Duodenal mucosa (tissue), 2 donors: Measurements from ENCODE around the gene PTPRN2.

Experiments
- H3K27ac ChIP-seq: one replicate; pipeline ENCODE4 v1.7.0; 2013; ENCODE audit warnings: low read depth, low read length
- H3K27me3 ChIP-seq, 2 donors: one replicate each; pipeline ENCODE4 v1.7.0; 2013; ENCODE audit warnings: low read length in 2 of 2, control low read depth in 1 of 2; ENCODE audit not compliant: insufficient read depth in 2 of 2, control insufficient read depth in 1 of 2
- H3K36me3 ChIP-seq, 2 donors: one replicate each; pipeline ENCODE4 v1.7.0; 2013; ENCODE audit warnings: low read length in 2 of 2, control low read depth in 1 of 2; ENCODE audit not compliant: insufficient read depth in 2 of 2, control insufficient read depth in 1 of 2
- H3K4me1 ChIP-seq, 2 donors: one replicate each; pipeline ENCODE4 v1.7.0; 2013; ENCODE audit warnings: low read length in 2 of 2, control low read depth in 1 of 2; ENCODE audit not compliant: insufficient read depth in 2 of 2, control insufficient read depth in 1 of 2
- H3K4me3 ChIP-seq, 2 donors: one replicate each; pipeline ENCODE4 v1.7.0; 2013; ENCODE audit warnings: low read length in 2 of 2, low read depth in 1 of 2
- H3K9ac ChIP-seq, 2 donors: one replicate each; pipeline ENCODE4 v1.7.0; 2013; ENCODE audit warnings: low read length in 2 of 2, low read depth in 1 of 2
- H3K9me3 ChIP-seq, 2 donors: one replicate each; pipeline ENCODE4 v1.7.0; 2013; ENCODE audit warnings: low read length in 2 of 2, control low read depth in 1 of 2; ENCODE audit not compliant: control insufficient read depth in 1 of 2

The PTPRN2 gene

GRCh38 chr7:157927313-157927925 lies 660.2 kb downstream of the PTPRN2 start:
- Histone ChIP-seq H3K27me3 (no peaks in the 10 kb centered on the region), H3K4me1 (no peaks in the 10 kb centered on the region), H3K27ac (no peak overlapping the region), H3K4me3 (no peak overlapping the region), H3K9me3 (peaks cover 2 to 6% of the 10 kb centered on the region in 2 donors), H3K9ac (no peak overlapping the region), H3K36me3 (no peaks in the 10 kb centered on the region)

GRCh38 chr7:157926521-157927150 lies 661.0 kb downstream of the PTPRN2 start:
- H3K9me3 ChIP-seq, result no peaks in the 10 kb centered on the region

DNA sequence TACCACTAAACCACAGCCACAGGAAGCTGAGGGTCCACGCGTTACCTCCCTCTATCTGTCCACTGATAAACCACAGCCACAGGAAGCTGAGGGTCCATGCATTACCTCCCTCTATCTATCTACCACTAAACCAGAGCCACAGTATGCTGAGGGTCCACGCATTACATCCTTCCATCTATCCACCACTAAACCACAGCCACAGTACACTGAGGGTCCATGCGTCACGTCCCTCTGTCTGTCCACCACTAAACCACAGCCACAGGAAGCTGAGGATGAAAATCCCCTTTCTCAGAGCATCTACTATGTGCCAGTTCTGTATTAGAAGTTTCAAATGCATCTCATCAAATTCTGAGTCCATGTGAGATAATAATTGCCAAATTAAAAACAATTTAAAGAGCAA lies 661.5 kb downstream of the PTPRN2 start:
- Histone ChIP-seq H3K27me3 (no peaks in the 10 kb centered on the region), H3K4me1 (no peaks in the 10 kb centered on the region), H3K4me3 (no peak overlapping the region), H3K9me3 (no peaks in the 10 kb centered on the region), H3K27ac (no peak overlapping the region), H3K9ac (no peak overlapping the region), H3K36me3 (no peaks in the 10 kb centered on the region)

More at GRCh38 chr7:157926521-157927150, 661.0 kb downstream of the PTPRN2 start:
- no peak overlapping the region for H3K27ac ChIP-seq
- no peak overlapping the region for H3K9ac ChIP-seq
- H3K27me3 ChIP-seq, result no peaks in the 10 kb centered on the region
- H3K36me3 ChIP-seq, result no peaks in the 10 kb centered on the region
- H3K4me3 ChIP-seq, result no peak overlapping the region
- no peaks in the 10 kb centered on the region for H3K4me1 ChIP-seq

DNA sequence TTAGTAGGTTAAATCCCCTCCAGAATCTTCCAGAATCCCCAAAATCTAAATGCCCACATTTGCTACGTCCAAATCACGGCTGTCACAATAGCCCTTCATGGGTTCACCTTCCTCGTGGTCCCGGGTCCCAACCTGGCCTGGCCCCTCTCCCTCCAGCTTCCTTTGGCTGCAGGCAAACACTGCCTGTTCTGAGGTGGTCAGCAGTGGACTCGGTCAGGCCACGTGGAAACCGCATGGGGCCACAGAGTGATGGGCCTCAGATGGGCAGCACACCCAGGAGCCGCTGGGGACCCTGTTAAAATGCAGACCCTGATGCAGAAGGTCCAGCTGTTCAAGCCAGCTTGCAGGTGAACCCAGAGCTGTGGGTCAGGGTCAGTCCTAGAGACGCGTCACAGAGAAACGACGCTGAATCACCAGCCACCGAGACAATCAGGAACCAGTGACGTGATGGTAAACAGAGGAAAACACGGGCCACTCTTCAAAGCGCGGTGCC lies 662.2 kb downstream of the PTPRN2 start:
- Histone ChIP-seq H3K4me1 (no peaks in the 10 kb centered on the region), H3K27ac (no peak overlapping the region), H3K36me3 (no peaks in the 10 kb centered on the region), H3K9ac (no peak overlapping the region), H3K27me3 (no peaks in the 10 kb centered on the region), H3K4me3 (no peak overlapping the region), H3K9me3 (no peaks in the 10 kb centered on the region)

DNA sequence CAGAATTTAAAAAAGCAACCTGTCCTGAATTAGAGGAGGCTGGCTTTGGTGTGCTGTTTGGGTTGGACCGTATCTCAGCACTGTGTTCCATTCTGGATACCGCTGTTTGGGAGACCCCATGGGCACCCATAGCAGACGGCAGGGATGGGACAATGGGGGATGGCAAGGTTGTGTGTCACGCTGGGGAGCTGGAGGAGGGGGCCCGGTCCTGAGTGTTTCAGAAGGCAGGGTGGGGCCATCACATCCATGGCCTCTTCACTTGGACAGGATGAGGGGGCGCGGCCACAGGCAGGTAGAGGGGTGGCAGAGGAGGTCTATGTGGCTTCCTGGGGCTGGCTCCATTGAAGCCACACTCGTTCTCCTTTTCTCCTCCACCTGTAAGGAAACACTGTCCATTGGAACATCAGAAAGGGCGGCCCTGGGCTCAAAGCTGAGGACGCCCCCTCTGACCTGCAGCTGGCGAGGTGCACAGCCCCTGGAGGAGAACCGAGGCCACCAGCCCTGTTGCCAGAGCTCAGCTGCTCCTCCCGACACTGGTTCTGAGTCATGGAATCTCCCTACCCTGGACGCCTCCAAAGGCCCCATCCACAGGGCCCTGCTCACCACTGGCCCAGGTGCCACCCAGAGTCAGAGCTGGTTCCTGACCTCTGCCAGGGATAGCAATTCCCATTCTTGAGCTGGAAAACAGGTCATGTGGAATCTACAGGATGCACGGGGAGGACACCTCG lies 663.6 kb downstream of the PTPRN2 start:
- H3K4me3 ChIP-seq, result no peak overlapping the region

DNA sequence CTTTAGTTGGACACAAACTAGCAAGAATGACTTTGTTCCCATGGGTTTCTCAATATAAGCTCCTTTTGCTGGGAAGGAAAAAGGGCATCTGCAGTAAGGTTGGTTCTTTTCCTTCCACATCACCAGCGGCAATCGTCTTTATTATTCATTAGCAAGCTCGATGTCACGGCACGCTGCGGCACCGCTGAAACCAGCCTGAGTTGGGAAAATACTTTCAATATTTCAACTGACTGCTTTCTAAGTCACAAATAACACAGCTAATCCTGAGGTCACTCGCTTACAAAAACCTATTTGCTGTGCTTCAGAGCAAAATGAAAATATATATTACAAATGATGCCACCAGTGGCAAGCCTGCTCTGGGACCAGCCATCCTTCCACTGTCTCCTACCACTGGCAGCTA lies 665.0 kb downstream of the PTPRN2 start:
- Histone ChIP-seq H3K4me1 (no peaks in the 10 kb centered on the region), H3K4me3 (no peak overlapping the region), H3K9me3 (no peaks in the 10 kb centered on the region), H3K36me3 (no peaks in the 10 kb centered on the region), H3K9ac (no peak overlapping the region), H3K27ac (no peak overlapping the region), H3K27me3 (no peaks in the 10 kb centered on the region)

More for the DNA sequence above, 663.6 kb downstream of the PTPRN2 start:
- Histone ChIP-seq H3K36me3 (no peaks in the 10 kb centered on the region), H3K4me1 (no peaks in the 10 kb centered on the region), H3K9ac (no peak overlapping the region), H3K27ac (no peak overlapping the region), H3K27me3 (no peaks in the 10 kb centered on the region), H3K9me3 (no peaks in the 10 kb centered on the region)

DNA sequence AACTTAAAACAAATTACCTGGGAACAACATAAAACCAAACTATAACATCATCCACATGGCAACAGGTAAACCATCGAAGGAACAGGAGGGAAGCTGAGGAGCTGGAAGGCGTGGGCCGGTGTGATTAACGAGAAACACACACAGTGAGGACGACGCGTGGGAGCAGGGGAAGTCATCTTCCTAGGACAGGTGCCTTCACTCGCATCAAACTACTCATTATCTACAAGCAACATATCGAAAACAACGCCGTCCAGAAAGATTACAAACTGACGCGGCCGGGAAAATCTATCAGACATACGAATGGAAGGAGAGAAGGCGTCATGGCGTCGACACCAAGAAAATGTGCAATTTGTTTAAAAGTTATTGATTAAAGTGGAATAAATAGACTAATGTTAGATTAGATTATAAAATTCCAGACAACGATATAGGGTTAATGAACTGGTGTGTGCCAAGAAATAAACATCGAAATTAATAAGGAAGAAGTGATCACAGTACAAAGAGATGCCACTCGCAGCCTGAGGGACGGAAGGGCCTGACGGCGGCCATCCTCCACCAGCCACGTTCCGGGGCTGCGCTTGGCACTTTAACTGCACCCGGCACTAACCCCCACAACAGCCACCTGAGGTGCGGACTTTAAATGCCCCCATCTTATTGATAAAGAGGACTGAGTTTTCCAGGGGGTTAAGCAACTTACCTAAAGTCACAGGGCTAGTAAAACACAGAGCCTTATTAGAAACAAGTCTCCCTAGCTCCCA lies 669.1 kb downstream of the PTPRN2 start:
- Histone ChIP-seq H3K9me3 (no peaks in the 10 kb centered on the region), H3K27me3 (no peaks in the 10 kb centered on the region), H3K4me1 (no peaks in the 10 kb centered on the region), H3K4me3 (no peak overlapping the region), H3K27ac (no peak overlapping the region), H3K36me3 (no peaks in the 10 kb centered on the region), H3K9ac (no peak overlapping the region)

- H3K36me3 ChIP-seq, result no peaks in the 10 kb centered on the region
- H3K27ac ChIP-seq, result no peak overlapping the region
- H3K4me1 ChIP-seq, result no peaks in the 10 kb centered on the region
- H3K9me3 ChIP-seq, result peaks cover 0 to 2% of the 10 kb centered on the region in 2 donors
- no peaks in the 10 kb centered on the region for H3K27me3 ChIP-seq
- H3K4me3 ChIP-seq, result no peak overlapping the region
- H3K9ac ChIP-seq, result no peak overlapping the region
Observed at GRCh38 chr7:157916946-157917640, 670.5 kb downstream of the PTPRN2 start.

DNA sequence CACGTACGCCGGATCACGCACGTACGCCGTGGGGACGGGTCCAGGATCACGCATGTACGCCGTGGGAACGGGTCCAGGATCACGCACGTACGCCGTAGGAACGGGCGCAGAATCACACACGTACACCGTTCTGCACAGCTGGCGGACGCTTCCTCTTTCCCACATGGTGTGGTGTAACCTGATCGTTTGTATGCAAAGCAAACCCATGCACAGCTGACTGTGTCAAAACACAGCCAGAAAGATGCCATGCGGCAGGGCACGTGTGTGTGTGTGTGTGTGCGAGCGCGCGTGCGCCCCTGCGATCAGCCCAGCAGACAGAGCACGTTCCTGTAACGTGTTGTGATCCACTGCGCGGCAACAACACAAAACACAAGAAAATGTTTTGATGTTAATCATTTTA lies 677.2 kb downstream of the PTPRN2 start:
- Histone ChIP-seq H3K27me3 (no peaks in the 10 kb centered on the region), H3K9ac (no peak overlapping the region), H3K27ac (no peak overlapping the region), H3K9me3 (peaks cover 0 to 2% of the 10 kb centered on the region in 2 donors), H3K4me1 (peaks cover 0 to 3% of the 10 kb centered on the region in 2 donors), H3K4me3 (no peak overlapping the region), H3K36me3 (no peaks in the 10 kb centered on the region)
